GM12878 (cell line): ENCODE data around the gene ZNF106. TPM values are rescaled to one million over a fixed set of nuclear protein-coding genes. Genes with fewer than 3 reads are reported as not detected.

Experiments
- BACH1 ChIP-seq: fragments of 450-650 bp; IDR thresholded peaks from 2 replicates; pipeline ENCODE4 v1.6.1; 2017; ENCODE audit warnings: mild to moderate bottlenecking, borderline replicate concordance
- CREM ChIP-seq: IDR thresholded peaks from 2 replicates; pipeline ENCODE4 v1.6.1; 2014; ENCODE audit warnings: antibody characterized with exemption, low read depth
- FOS ChIP-seq: IDR thresholded peaks from 3 replicates; pipeline ENCODE4 v1.6.1; 2011; ENCODE audit warnings: borderline replicate concordance; ENCODE audit not compliant: insufficient read length; ENCODE audit errors: extremely low read depth
- FOXM1 ChIP-seq: IDR thresholded peaks from 2 replicates; pipeline ENCODE4 v1.6.1; 2012; ENCODE audit warnings: low read depth, mild to moderate bottlenecking, inconsistent platforms, low read length, moderate library complexity
- GABPA ChIP-seq: IDR thresholded peaks from 2 replicates; pipeline ENCODE4 v1.6.1; 2014; ENCODE audit warnings: antibody characterized with exemption, low read depth, mild to moderate bottlenecking, inconsistent platforms
- KDM1A ChIP-seq: fragments of 200-600 bp; sonication (generic); IDR thresholded peaks from 2 replicates; pipeline ENCODE4 v1.6.1; 2016; ENCODE audit warnings: borderline replicate concordance
- LARP7 ChIP-seq: fragments of 450-650 bp; IDR thresholded peaks from 2 replicates; pipeline ENCODE4 v1.6.1; 2017; ENCODE audit warnings: mild to moderate bottlenecking
- MEF2A ChIP-seq: IDR thresholded peaks from 2 replicates; pipeline ENCODE4 v1.6.1; 2011; ENCODE audit warnings: low read depth, mild to moderate bottlenecking, low read length, moderate library complexity; ENCODE audit not compliant: insufficient read depth
- MYC ChIP-seq: IDR thresholded peaks from 2 replicates; pipeline ENCODE4 v1.6.1; 2011; ENCODE audit warnings: mild to moderate bottlenecking, low read length, moderate library complexity, inconsistent platforms; ENCODE audit not compliant: insufficient read depth, insufficient replicate concordance, insufficient read length, severe bottlenecking
- NRF1 ChIP-seq: conservative IDR thresholded peaks from 2 replicates; pipeline ENCODE4 v1.6.1; 2011; ENCODE audit warnings: mild to moderate bottlenecking, low read depth, low read length, improper control_type of control experiment
- PAX5 ChIP-seq: IDR thresholded peaks from 2 replicates; pipeline ENCODE4 v1.6.1; 2011; ENCODE audit warnings: low read depth, low read length, borderline replicate concordance
- PAX8 ChIP-seq: fragments of 450-650 bp; IDR thresholded peaks from 2 replicates; pipeline ENCODE4 v1.6.1; 2017; ENCODE audit warnings: mild to moderate bottlenecking, moderate library complexity
- PKNOX1 ChIP-seq: fragments of 450-650 bp; IDR thresholded peaks from 2 replicates; pipeline ENCODE4 v1.6.1; 2016; ENCODE audit warnings: mild to moderate bottlenecking
- POLR2A ChIP-seq: IDR thresholded peaks from 2 replicates; pipeline ENCODE4 v1.6.1; 2011; ENCODE audit warnings: low read depth, mild to moderate bottlenecking, low read length
- RFX5 ChIP-seq: IDR thresholded peaks from 2 replicates; pipeline ENCODE4 v1.6.1; 2011; ENCODE audit warnings: low read depth, low read length, improper control_type of control experiment
- RUNX3 ChIP-seq: IDR thresholded peaks from 2 replicates; pipeline ENCODE4 v1.6.1; 2012; ENCODE audit warnings: low read length, inconsistent platforms
- SP1 ChIP-seq: IDR thresholded peaks from one replicate; pipeline ENCODE4 v1.6.1; 2011; ENCODE audit warnings: low read depth, low read length
- SPI1 ChIP-seq: IDR thresholded peaks from 2 replicates; pipeline ENCODE4 v1.6.1; 2011; ENCODE audit warnings: low read depth, mild to moderate bottlenecking, low read length, moderate library complexity, borderline replicate concordance; ENCODE audit not compliant: insufficient read depth
- TCF7 ChIP-seq: IDR thresholded peaks from 2 replicates; pipeline ENCODE4 v1.6.1; 2014; ENCODE audit warnings: antibody characterized with exemption, borderline replicate concordance
- ZNF207 ChIP-seq: fragments of 450-650 bp; IDR thresholded peaks from 2 replicates; pipeline ENCODE4 v1.6.1; 2014; ENCODE audit warnings: antibody characterized with exemption, mild to moderate bottlenecking, borderline replicate concordance
- polyA plus RNA-seq, 11 experiments: library from polyadenylated mRNA; depleted of rRNA in 4 of 11; unstranded in 6 of 11; stranded (reverse) in 5 of 11; fragments of >200 nt; fragmentation: Nextera tagmentation in 4 of 11; fragmentation: Illumina TruSeq in 1 of 11; extraction: Ambion mirVana in 4 of 11; extraction: Trizol in 1 of 11; gene quantifications; 1 replicate in 1 of 11; 2 replicates in 10 of 11; pipeline versions ENCODE4 v1.2.1 to v1.2.3, GENCODE V29; 2011 to 2016; ENCODE audit warnings: inconsistent platforms in 2 of 11, missing spikeins in 2 of 11, low read depth in 1 of 11
- total RNA-seq, 4 experiments: library from RNA; depleted of rRNA in 3 of 4; stranded (reverse); fragments of >200 nt in 3 of 4; fragmentation: Illumina TruSeq in 1 of 4; extraction: Trizol in 1 of 4; gene quantifications; 2 replicates each; pipeline versions ENCODE4 v1.2.1 to v1.2.3, GENCODE V29; 2013 to 2021
- TF ChIP-seq, protein P1 (sequence below): IDR thresholded peaks from 2 replicates; pipeline ENCODE4 v1.6.1; 2011; ENCODE audit warnings: borderline replicate concordance, low read depth, mild to moderate bottlenecking, moderate library complexity, mixed read lengths, low read length; ENCODE audit not compliant: insufficient read depth; ENCODE audit errors: extremely low read length
- TF ChIP-seq, protein P2 (sequence below): fragments of 450-650 bp; IDR thresholded peaks from 2 replicates; pipeline ENCODE4 v1.6.1; 2017; ENCODE audit warnings: low read depth, mild to moderate bottlenecking, moderate library complexity
- TF ChIP-seq, protein P3 (sequence below): fragments of 450-650 bp; IDR thresholded peaks from 2 replicates; pipeline ENCODE4 v1.6.1; 2018; ENCODE audit warnings: borderline replicate concordance, mild to moderate bottlenecking; ENCODE audit not compliant: partially characterized antibody
- TF ChIP-seq, protein P4 (sequence below): IDR thresholded peaks from 2 replicates; pipeline ENCODE4 v1.6.1; 2012; ENCODE audit warnings: low read depth, low read length, improper control_type of control experiment

Gene ZNF106
- total and polyA plus RNA-seq, 10 of the 15 experiments (the other 5 are each of a cell fraction or from before 2014, with no cell fraction given): 10.7 to 45.3 (median 32.5) TPM

DNA sequence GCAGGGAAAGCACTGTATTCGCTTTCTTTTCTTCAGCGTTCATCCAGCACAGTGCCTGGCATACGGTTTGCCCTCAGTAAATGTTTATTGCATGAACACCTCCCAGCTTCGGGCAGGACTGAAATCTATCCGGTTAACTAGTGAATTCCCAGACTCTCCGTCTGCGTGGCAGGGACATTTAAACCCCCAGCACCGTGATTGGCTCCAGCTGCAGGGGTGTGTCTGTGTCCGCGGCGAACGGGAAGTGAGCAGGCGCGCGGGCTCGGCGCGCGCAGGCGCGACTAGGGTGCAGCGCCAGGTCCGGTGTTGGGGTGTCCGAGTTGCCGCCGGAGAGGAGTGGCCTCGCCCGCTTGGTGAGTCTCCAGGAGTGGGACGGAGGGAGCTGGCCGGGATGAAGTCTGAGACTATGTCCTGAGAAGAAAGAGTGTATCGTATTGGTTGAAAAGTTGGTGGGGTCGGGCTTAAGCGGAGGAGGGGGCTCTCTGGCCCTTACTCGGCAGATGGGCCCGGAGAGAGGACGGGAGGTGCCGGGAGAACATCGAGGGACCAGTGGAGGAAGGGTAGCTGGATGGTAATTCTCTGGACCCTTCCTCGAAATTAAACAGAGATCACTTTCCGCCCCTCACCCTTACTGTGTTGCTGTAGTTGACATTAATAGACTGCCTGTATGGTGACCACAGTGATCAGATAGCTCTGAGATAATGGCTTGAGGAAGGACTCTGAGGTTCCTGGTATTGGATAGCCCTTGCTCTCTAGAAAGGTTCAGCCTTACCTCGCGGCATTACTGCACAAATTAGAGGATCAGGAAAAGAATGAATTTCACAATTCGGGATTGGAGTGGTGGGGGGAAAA, 4.6 kb upstream of the ZNF106 start, which contains the start of gene SNAP23 (continued):
- TF ChIP-seq, protein P1, sequence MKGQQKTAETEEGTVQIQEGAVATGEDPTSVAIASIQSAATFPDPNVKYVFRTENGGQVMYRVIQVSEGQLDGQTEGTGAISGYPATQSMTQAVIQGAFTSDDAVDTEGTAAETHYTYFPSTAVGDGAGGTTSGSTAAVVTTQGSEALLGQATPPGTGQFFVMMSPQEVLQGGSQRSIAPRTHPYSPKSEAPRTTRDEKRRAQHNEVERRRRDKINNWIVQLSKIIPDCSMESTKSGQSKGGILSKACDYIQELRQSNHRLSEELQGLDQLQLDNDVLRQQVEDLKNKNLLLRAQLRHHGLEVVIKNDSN: no peak
- TF ChIP-seq SP1: peak; percentile 53
- TF ChIP-seq POLR2A: peak; percentile 89
- no peak for TF ChIP-seq MEF2A
- no peak for TF ChIP-seq LARP7
- TF ChIP-seq SPI1: peak; percentile 79
- no peak for TF ChIP-seq MYC
- TF ChIP-seq PAX5: peak; percentile 36; the same call in 1 of the 2 replicates
- TF ChIP-seq, protein P2, sequence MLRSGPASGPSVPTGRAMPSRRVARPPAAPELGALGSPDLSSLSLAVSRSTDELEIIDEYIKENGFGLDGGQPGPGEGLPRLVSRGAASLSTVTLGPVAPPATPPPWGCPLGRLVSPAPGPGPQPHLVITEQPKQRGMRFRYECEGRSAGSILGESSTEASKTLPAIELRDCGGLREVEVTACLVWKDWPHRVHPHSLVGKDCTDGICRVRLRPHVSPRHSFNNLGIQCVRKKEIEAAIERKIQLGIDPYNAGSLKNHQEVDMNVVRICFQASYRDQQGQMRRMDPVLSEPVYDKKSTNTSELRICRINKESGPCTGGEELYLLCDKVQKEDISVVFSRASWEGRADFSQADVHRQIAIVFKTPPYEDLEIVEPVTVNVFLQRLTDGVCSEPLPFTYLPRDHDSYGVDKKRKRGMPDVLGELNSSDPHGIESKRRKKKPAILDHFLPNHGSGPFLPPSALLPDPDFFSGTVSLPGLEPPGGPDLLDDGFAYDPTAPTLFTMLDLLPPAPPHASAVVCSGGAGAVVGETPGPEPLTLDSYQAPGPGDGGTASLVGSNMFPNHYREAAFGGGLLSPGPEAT: 0 out of 2 replicates have a peak, but pooled peaks have one; percentile 19
- no peak for TF ChIP-seq BACH1
- TF ChIP-seq PAX8: no peak
- no peak for TF ChIP-seq KDM1A
- TF ChIP-seq, protein P3, sequence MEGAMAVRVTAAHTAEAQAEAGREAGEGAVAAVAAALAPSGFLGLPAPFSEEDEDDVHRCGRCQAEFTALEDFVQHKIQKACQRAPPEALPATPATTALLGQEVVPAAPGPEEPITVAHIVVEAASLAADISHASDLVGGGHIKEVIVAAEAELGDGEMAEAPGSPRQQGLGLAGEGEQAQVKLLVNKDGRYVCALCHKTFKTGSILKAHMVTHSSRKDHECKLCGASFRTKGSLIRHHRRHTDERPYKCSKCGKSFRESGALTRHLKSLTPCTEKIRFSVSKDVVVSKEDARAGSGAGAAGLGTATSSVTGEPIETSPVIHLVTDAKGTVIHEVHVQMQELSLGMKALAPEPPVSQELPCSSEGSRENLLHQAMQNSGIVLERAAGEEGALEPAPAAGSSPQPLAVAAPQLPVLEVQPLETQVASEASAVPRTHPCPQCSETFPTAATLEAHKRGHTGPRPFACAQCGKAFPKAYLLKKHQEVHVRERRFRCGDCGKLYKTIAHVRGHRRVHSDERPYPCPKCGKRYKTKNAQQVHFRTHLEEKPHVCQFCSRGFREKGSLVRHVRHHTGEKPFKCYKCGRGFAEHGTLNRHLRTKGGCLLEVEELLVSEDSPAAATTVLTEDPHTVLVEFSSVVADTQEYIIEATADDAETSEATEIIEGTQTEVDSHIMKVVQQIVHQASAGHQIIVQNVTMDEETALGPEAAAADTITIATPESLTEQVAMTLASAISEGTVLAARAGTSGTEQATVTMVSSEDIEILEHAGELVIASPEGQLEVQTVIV: no peak
- no peak for TF ChIP-seq TCF7
- TF ChIP-seq FOXM1: no peak
- TF ChIP-seq NRF1: peak; percentile 93
- peak; percentile 64 for TF ChIP-seq PKNOX1
- 0 out of 2 replicates have a peak, but pooled peaks have one; percentile 25 for TF ChIP-seq RUNX3
- TF ChIP-seq, protein P4, sequence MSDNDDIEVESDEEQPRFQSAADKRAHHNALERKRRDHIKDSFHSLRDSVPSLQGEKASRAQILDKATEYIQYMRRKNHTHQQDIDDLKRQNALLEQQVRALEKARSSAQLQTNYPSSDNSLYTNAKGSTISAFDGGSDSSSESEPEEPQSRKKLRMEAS: peak; percentile 72; the same call in 1 of the 2 replicates
- no peak; the same call in 1 of the 2 replicates for TF ChIP-seq CREM
- no peak for TF ChIP-seq ZNF207
- TF ChIP-seq GABPA: no peak
- TF ChIP-seq FOS: no peak
- peak; percentile 55; the same call in 1 of the 2 replicates for TF ChIP-seq RFX5
